ENCODE measurements around the gene TRPC4. TPM values are rescaled to one million over a fixed set of nuclear protein-coding genes. Genes with fewer than 3 reads are reported as not detected.
A peak's percentile ranks its signal among the peaks of the same experiment; 100 is the strongest.

TRPC4 gene
- total RNA-seq (ENCODE audit: unreplicated experiment) = not detected
- long read RNA-seq = 0 reads

DNA sequence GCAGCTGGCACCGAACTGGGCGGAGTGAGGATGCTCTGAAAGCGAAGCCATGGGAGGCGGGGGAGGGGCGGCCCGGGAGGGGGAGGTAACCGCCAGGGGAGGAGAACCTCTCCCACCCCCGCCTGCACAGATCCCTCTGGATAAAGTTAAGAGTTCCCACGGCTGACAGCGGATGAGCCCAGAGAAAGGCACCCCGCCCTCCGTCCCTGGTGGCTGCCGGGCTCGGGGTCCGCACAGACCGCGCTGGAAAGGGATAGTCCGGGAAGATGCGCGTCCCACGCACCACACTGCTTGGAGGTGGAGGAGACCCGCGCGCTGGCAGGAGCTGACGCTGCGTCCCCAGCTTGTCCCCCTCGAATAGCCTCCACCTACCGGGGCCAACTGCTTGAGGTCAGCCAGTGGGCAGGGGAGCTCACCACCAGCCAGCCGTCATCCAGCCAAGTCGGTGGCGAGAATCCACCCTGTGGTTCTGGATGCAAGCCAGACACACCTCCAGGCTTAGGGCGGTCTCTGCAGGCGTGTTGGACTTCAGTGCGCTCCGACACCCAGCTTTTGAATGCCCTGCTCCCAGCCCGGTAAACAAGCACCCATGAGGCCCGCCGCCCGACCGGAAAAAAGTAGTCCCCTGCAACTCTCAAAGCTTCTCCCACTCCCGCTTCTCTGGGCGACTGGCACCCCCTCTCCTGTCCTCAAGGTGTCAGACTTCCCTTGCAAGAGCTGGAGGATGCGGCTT, at the start of gene TRPC4:
TSS of gene TRPC4 (minus strand) at position 17 of the 733 bp plus-strand sequence. CDS start 86,439 bp downstream, outside the sequence.
- peak; percentile 67 for DNase-seq
- Mint-ChIP-seq H3K27me3 (ENCODE audit: unreplicated experiment) (peaks cover 11% of the 10 kb centered on the region), H3K9me3 (ENCODE audit: unreplicated experiment) (peaks cover 2% of the 10 kb centered on the region), H3K4me3 (ENCODE audit: unreplicated experiment) (peak within 1 kb of the TSS; percentile 87), H3K36me3 (ENCODE audit: unreplicated experiment) (no peaks in the 10 kb centered on the region), H3K4me1 (ENCODE audit: low read depth, unreplicated experiment) (peaks cover 10% of the 10 kb centered on the region), H3K27ac (ENCODE audit: unreplicated experiment) (no peak within 1 kb of the TSS)
- TF ChIP-seq, protein P1, sequence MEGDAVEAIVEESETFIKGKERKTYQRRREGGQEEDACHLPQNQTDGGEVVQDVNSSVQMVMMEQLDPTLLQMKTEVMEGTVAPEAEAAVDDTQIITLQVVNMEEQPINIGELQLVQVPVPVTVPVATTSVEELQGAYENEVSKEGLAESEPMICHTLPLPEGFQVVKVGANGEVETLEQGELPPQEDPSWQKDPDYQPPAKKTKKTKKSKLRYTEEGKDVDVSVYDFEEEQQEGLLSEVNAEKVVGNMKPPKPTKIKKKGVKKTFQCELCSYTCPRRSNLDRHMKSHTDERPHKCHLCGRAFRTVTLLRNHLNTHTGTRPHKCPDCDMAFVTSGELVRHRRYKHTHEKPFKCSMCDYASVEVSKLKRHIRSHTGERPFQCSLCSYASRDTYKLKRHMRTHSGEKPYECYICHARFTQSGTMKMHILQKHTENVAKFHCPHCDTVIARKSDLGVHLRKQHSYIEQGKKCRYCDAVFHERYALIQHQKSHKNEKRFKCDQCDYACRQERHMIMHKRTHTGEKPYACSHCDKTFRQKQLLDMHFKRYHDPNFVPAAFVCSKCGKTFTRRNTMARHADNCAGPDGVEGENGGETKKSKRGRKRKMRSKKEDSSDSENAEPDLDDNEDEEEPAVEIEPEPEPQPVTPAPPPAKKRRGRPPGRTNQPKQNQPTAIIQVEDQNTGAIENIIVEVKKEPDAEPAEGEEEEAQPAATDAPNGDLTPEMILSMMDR (IDR thresholded peaks at IDR 0.05; ENCODE audit: partially characterized antibody, unreplicated experiment) = no peak

DNA sequence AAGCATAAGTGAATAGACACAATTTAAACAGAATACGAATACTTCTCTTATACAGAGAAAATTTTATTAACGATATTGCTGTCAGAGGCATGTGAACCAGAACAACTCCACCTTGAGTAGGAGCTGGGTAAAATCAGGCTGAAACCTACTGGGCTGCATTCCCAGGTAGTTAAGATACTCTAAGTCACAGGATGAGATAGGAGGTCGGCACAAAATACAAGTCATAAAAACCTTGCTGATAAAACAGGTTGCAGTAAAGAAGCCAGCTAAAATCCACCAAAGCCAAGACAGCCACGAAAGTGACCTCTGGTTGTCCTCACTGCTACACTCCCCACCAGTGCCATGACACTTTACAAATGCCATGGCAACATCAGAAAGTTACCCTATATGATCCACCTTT, 49.2 kb upstream of the TRPC4 start:
- Mint-ChIP-seq H3K4me3 (ENCODE audit: unreplicated experiment) (no peak overlapping the region), H3K27me3 (ENCODE audit: unreplicated experiment) (peaks cover 1% of the 10 kb centered on the region), H3K27ac (ENCODE audit: unreplicated experiment) (no peak overlapping the region), H3K36me3 (ENCODE audit: unreplicated experiment) (no peaks in the 10 kb centered on the region), H3K9me3 (ENCODE audit: unreplicated experiment) (no peaks in the 10 kb centered on the region), H3K4me1 (ENCODE audit: low read depth, unreplicated experiment) (no peaks in the 10 kb centered on the region)
- DNase-seq = no peak
- TF ChIP-seq, protein P1 (IDR thresholded peaks at IDR 0.05; ENCODE audit: partially characterized antibody, unreplicated experiment) = no peak

DNA sequence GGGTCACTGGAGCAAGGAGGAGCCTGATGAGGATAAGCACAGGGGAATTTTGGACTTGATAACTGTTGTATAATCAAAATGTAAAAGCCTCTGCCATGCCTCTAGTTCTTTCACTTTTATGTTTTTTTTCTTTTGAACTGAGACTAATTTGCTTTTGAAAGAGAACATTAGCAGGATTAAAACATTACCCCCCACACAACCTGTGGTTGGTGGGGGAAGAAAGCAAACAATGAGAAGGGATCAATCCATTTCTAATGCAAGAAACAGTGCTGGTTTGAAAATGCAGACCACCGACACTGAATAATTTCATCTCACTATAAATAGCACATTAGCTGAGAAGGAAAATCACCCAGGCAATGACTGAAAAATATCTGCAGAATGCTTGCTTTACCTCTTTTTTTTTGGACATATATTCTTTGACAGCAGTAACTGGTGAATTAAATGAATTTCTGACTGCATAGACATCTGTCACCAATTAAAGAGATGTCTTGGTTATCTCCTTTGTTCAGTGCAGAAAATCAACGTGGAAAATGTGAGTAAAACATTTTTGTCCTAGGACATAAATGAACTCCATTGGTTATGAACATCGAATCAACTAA, 48.6 kb upstream of the TRPC4 start:
- peaks cover 1% of the 10 kb centered on the region for H3K27me3 Mint-ChIP-seq (ENCODE audit: unreplicated experiment)
- no peak overlapping the region for H3K4me3 Mint-ChIP-seq (ENCODE audit: unreplicated experiment)
- H3K4me1 Mint-ChIP-seq (ENCODE audit: low read depth, unreplicated experiment) = no peaks in the 10 kb centered on the region
- DNase-seq = no peak
- no peak overlapping the region for H3K27ac Mint-ChIP-seq (ENCODE audit: unreplicated experiment)
- H3K9me3 Mint-ChIP-seq (ENCODE audit: unreplicated experiment) = no peaks in the 10 kb centered on the region
- TF ChIP-seq, protein P1 (IDR thresholded peaks at IDR 0.05; ENCODE audit: partially characterized antibody, unreplicated experiment) = no peak
- no peaks in the 10 kb centered on the region for H3K36me3 Mint-ChIP-seq (ENCODE audit: unreplicated experiment)

DNA sequence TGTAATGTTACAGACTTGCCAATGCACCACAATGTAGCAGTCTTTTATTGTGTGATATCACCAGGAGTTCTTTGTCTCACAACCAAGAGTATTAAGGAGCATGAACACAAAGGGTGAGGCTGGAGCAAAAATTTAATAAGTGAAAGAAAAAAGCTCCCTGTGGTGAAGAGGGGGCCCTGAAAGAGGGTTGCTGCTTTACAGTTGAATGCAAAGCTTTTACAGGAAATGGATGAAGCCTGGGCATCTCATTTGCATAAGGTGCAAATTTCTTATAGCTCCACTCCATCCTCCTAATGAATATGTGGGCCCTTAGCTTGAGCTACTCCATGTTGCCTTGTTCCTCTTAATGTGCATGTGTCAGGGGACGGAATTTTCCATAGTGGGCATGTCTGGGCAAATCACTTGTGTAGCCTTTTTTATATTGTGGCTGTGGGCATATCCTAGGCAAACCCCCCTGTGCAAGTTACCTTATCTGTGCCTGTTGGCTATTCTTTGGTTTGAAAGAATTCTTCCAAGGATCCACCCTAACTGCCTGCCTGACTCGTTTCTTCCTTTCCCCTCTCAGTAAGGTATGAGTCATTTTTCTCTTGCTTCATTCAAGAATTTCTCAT, 45.3 kb upstream of the TRPC4 start:
- no peak overlapping the region for H3K4me3 Mint-ChIP-seq (ENCODE audit: unreplicated experiment)

More for the DNA sequence above, 45.3 kb upstream of the TRPC4 start:
- TF ChIP-seq, protein P1 (IDR thresholded peaks at IDR 0.05; ENCODE audit: partially characterized antibody, unreplicated experiment) = no peak
- Mint-ChIP-seq H3K4me1 (ENCODE audit: low read depth, unreplicated experiment) (no peaks in the 10 kb centered on the region), H3K9me3 (ENCODE audit: unreplicated experiment) (no peaks in the 10 kb centered on the region), H3K36me3 (ENCODE audit: unreplicated experiment) (no peaks in the 10 kb centered on the region), H3K27ac (ENCODE audit: unreplicated experiment) (no peak overlapping the region), H3K27me3 (ENCODE audit: unreplicated experiment) (no peaks in the 10 kb centered on the region)
- DNase-seq = no peak
